Measurements from ENCODE around the gene DSP.

GRCh38 chr6:7633361-7633760 is 91.9 kb downstream of the DSP start:
- no peak for TF ChIP-seq POLR2AphosphoS5 (IDR thresholded peaks at IDR 0.05; ENCODE audit: low read length)
- no peak for TF ChIP-seq MYC (IDR thresholded peaks at IDR 0.05; ENCODE audit: insufficient read depth, insufficient read length, insufficient replicate concordance, low read length, severe bottlenecking)
- TF ChIP-seq FOXK2 (IDR thresholded peaks at IDR 0.05): no peak
- TF ChIP-seq CTCF (IDR thresholded peaks at IDR 0.05 in 2 of 3, conservative IDR thresholded peaks at IDR 0.05 in 1 of 3; ENCODE audit: control insufficient read depth in 2 of 3, extremely low read depth in 1 of 3, insufficient read depth in 1 of 3, low read depth in 3 of 3, low read length in 3 of 3): no peak
- TF ChIP-seq BRCA1 (IDR thresholded peaks at IDR 0.05; ENCODE audit: low read depth, low read length): no peak
- no peak for TF ChIP-seq KDM1A (IDR thresholded peaks at IDR 0.05; ENCODE audit: borderline replicate concordance)
- no peak for TF ChIP-seq SREBF2 (IDR thresholded peaks at IDR 0.05; ENCODE audit: low read length)
- TF ChIP-seq POLR2A (IDR thresholded peaks at IDR 0.05; ENCODE audit: low read depth, low read length): no peak
- TF ChIP-seq TAF1 (IDR thresholded peaks at IDR 0.05; ENCODE audit: borderline replicate concordance, low read depth, low read length): no peak
- no peak for TF ChIP-seq EZH2 (IDR thresholded peaks at IDR 0.05; ENCODE audit: borderline replicate concordance, control insufficient read depth, low read depth, low read length)
- TF ChIP-seq FOS (IDR thresholded peaks at IDR 0.05; ENCODE audit: borderline replicate concordance, extremely low read depth, insufficient read length): no peak
- TF ChIP-seq CBFB (IDR thresholded peaks at IDR 0.05; ENCODE audit: low read depth): no peak
